SK-N-SH treated with all-trans-retinoic acid at 6 μM for 48 hours (cell line): Measurements from ENCODE around the gene TFR2.

Source experiments
- CSRNP3 ChIP-seq: fragments of 250-450 bp; sonication (Bioruptor Pico); IDR thresholded peaks from 2 replicates; pipeline ENCODE4 v1.5.1; 2021; ENCODE audit warnings: mild to moderate bottlenecking, moderate library complexity
- ISL1 ChIP-seq: fragments of 250-450 bp; sonication (Bioruptor Pico); IDR thresholded peaks from 2 replicates; pipeline ENCODE4 v2.1.2; 2022; ENCODE audit warnings: mild to moderate bottlenecking, moderate library complexity
- PATZ1 ChIP-seq: fragments of 250-450 bp; sonication (Bioruptor Pico); IDR thresholded peaks from 2 replicates; pipeline ENCODE4 v1.8.0; 2020; ENCODE audit warnings: mild to moderate bottlenecking, moderate library complexity, borderline replicate concordance
- SNAI2 ChIP-seq: fragments of 250-450 bp; sonication (Bioruptor Pico); IDR thresholded peaks from 2 replicates; pipeline ENCODE4 v1.5.0; 2020; ENCODE audit warnings: mild to moderate bottlenecking, moderate library complexity
- ZNF70 ChIP-seq: fragments of 450-650 bp; formaldehyde crosslinking; IDR thresholded peaks from 2 replicates; pipeline ENCODE4 v1.5.0; 2020; ENCODE audit warnings: mild to moderate bottlenecking, moderate library complexity

DNA sequence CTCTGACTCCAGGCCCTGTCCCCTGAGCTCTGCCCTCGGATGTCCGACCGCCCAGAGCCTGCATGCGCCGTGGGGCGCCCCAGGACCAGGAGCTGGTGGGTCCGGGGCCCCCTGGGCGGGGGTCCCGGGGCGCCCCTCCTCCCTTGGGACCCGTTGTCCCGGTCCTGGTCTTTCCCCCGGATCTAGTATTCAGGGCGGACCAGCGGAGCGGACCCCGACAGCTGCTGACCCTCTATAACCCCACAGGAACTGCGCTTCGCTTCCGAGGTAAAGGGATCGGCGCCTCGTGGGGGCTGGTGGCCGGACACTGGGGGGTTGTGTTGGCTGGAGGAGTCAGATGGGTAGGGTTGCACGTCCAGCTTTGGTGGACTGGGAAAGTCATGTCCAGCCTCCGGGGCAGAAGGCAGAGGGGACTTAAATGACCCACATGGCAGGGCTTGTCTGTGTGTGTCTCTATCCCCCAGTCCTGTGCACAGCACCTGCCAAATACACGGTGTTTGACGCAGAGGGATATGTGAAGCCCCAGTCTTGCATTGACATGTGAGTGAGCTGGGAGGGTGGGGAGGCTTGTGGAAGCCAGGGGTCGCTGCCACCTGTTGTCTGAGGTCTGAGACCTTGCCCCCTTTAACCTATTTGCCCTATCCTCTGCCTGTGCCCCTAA, 28.5 kb downstream of the TFR2 start:
- TF ChIP-seq PATZ1 (CRISPR knock-in tag) (no peak), SNAI2 (CRISPR knock-in tag) (no peak), ISL1 (CRISPR knock-in tag) (no peak), ZNF70 (CRISPR knock-in tag) (no peak), CSRNP3 (CRISPR knock-in tag) (no peak)
